SHP77 treated with DMSO at 0.1 percent for 48 hours (cell line): ENCODE data around the gene BCL3.
"Not testable (repeated sequence)": the region's sequence is repeated elsewhere in the genome, so short reads cannot be mapped to it uniquely, and the experiment has no call there.

Source experiments
- DNase-seq: peaks from one replicate; lab custom pipeline; 2025; lab: John Stamatoyannopoulos, UW

Gene BCL3

GRCh38 chr19:44757735-44758505 is 9.4 kb downstream of the BCL3 start:
- no peak for DNase-seq

GRCh38 chr19:44758596-44758995 is 10.1 kb downstream of the BCL3 start:
- DNase-seq: no peak

DNA sequence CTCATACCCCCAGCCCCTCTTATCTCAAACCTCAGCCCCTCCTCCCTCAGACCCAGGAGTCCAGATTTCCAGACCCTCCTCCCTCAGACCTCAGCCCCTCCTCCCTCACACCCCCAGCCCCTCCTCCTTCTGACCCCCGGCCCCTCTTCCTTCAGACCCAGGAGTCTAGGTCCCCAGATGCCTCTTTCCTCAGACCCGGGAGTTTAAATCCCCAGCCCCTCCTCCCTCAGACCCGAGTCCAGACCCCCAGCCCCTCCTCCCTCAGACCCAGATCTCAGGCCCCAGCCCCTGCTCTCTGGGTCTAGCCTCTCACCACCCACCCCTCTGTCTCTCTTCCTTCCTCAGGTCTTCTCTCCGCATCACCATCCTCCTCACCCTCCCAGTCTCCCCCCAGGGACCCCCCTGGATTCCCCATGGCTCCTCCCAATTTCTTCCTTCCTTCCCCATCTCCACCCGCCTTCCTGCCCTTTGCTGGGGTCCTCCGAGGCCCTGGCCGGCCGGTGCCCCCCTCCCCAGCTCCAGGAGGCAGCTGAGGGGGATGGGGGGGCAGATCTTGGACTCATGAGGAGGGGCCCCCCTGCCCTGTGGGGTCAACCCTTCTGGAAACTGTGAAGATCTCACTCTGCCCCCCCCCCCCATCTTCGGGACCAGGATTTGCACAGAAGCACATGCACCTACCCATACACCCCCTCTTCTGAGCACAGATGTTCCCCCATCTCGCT is 10.7 kb downstream of the BCL3 start:
- no peak for DNase-seq

- no peak for DNase-seq
Measured at GRCh38 chr19:44762038-44762437, 13.5 kb downstream of the BCL3 start.

GRCh38 chr19:44765033-44765948 is 16.8 kb downstream of the BCL3 start:
- no peak for DNase-seq

DNA sequence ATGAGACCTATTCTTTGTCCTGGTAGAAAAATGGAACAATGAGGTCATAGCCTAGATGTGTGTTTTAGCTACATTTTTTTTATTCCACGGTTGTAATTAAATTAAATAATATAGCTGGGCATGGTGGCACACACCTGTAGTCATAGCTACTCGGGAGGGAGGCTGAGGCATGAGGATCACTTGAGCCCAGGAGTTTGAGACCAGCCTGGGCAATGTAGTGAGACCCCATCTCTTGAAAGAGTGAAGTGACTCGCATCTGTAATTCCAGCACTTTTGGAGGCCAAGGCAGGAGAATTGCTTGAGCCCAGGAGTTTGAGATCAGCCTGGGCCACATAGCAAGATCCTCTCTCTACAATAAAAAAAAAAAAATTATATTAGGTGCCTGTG is 17.4 kb downstream of the BCL3 start:
- DNase-seq: no peak

DNA sequence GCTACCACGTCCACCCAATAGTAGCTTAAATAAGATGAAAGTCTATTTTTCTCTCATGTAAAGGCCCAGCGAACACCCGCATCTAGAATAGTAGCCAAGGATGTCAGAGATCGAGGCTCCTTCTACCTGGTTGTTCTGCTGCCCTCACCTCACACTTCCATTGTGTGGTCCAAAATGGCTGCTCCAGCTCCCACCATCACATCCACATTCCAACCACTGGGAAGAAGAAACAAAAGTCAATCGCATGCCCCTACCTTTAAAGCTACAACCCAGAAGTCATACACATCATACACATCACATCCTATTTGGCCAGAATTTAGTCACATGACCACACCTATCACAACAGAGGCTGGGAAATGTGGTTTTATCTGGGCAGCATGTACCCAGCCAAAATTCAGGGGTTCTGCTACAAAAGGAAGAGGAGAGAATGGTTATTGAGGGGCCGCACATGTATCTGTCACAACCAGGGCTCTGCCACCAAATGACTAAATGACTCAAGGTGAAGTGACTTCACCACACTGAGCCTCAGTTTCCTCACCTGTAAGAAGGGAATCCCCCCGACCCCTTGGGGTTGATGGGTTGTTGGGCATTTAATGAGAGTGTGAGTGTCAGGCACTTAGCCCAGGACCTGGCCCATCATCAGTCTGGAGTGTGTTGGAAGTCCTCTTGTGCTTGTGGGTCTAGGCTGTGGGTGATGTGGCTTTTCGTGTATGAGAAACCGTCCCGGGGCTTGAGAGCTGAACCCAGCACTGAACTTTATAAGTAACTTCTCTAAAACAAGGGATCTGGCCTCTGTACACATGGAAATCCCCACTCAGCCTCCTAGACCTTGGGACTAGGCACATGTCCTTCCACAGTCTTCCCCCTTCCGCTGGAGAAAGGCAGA is 19.0 kb downstream of the BCL3 start:
- no peak for DNase-seq

DNA sequence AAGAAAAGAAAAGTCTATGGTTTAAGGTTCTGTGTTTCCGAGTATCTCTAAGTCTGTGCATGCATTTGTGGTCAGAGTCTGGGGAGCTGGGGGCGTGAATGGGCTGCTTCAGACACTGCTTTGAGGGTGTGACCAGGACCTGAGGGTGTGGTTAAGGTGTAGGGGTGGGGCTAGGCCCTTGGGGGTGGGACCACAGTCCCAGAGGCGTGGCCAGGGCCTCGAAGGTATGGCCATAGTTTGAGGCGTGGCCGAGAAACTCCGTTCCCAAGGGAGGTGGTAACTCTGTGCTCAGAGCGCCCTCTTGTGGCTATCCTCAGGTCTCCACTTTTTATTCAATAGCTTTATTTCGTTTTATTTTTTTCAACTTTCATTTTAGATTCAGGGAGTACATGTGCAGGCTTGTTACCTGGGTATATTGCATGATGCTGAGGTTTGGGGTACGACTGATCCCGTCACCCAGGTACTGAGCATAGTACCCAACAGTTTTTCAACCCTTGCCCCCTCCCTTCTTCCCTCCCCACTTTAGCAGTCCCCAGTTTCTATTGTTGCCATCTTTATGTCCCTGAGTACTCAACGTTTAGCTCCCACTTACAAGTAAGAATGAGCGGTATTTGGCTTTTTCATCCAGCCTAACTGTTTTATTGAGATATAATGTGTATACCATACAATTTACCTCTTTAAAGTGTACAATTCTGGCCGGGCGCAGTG is 22.2 kb downstream of the BCL3 start:
- peak; percentile 83 for DNase-seq

DNA sequence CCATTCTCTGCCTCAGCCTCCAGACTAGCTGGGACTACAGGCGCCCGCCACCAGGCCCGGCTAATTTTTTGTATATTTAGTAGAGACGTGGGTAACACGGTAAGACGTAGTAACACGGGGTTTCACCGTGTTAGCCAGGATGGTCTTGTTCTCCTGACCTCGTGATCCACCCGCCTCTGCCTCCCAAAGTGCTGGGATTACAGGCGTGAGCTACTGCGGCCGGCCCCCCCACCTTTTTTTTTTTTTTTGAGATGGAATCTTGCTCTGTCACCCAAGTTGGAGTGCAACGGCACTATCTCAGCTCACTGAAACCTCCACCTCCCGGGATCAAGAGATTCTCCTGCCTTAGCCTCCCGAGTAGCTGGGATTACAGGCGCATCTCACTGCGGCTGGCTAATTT is 23.6 kb downstream of the BCL3 start:
- DNase-seq: not testable (repeated sequence)

GRCh38 chr19:44772959-44773358 is 24.5 kb downstream of the BCL3 start:
- no peak for DNase-seq

DNA sequence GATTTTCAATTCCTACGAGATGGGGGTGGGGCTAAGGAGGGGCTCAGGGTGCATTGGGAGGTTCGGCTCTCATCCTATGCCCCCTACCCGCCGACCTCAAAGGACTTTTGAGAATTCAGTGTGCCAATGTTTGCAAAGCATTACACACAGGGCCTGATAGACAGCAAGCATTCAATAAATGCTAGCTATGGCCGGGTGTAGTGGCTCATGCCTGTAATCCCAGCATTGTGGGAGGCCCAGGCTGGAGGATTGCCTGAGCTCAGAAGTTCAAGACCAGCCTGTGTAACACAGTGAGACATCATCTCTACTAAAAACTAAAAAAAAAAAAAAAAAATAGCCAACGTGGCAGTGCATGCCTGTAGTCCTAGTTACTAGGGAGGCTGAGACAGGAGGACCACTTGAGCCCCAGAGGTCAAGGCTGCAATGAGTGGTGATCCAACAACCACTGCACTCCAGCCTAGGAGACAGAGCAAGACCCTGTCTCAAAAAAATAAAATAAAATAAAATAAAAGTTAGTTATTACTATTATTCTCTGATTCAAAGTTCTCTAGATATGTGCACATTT is 27.2 kb downstream of the BCL3 start:
- DNase-seq: no peak

DNA sequence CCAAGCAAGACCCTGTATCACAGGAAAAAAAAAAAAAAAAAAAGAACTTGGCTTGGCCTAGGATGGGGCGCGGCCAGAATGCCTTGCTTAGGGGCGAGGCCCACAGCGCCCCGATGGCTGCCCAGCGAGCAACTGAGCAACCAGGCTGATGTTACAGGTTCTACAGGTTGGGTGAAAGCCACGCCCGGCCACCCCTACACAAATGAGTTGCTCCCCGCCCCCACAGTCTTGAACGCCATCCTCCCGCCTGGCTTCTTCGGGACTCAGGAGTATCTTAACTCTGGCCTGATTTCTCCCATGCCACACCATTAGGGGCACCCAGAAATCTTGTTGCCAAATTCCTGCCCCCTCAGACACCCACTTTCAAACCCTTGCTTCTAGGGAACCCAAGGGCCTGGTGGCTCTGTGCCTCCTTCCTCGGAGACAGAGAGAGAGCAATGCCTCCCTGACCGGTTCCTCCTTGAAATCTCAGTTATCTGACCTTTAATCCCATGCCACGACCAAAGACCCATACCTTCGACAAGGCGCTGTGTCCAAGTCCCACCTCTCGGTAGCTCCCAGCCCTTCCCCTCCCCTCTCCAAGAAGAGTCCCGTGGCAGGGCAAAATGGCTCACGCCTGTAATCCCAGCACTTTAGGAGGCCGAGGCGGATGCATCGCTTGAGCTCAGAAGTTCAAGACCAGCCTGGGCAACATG is 28.0 kb downstream of the BCL3 start:
- DNase-seq: no peak

- DNase-seq: no peak
Measured at GRCh38 chr19:44777715-44778347, 29.3 kb downstream of the BCL3 start, which contains the start of gene CBLC. Gene CBLC (plus strand): TSS chr19:44777890. CDS start chr19:44777932, 42 bp downstream.

DNA sequence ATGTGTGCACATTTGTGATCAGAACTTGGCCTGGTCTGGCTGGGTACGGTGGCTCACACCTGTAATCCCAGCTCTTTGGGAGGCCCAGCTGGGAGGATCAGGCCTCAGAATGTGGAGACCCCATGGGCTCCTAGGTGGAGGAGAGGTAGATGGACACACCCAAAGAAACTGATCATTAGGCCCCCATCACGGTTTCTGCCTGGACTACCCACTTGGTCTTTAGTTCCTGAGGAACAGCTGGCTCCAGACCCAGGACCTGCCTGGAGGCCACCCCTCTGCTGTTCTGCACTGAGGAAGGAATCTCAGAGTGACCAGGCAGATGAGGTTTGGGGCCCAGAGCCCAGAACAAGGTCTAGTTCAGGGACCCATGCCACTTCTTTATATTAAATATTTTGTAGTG is 30.6 kb downstream of the BCL3 start:
- no peak for DNase-seq

DNA sequence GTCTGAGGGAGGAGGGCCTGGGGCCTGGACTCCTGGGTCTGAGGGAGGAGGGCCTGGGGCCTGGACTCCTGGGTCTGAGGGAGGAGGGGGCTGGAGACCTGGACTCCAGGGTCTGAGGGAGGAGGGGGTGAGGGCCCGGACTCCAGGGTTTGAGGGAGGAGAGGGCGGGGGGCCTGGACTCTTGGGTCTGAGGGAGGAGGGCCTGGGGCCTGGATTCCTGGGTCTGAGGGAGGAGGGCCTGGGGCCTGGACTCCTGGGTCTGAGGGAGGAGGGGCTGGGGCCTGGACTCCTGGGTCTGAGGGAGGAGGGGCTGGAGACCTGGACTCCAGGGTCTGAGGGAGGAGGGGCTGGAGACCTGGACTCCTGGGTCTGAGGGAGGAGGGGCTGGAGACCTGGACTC is 33.2 kb downstream of the BCL3 start:
- not testable (repeated sequence) for DNase-seq

DNA sequence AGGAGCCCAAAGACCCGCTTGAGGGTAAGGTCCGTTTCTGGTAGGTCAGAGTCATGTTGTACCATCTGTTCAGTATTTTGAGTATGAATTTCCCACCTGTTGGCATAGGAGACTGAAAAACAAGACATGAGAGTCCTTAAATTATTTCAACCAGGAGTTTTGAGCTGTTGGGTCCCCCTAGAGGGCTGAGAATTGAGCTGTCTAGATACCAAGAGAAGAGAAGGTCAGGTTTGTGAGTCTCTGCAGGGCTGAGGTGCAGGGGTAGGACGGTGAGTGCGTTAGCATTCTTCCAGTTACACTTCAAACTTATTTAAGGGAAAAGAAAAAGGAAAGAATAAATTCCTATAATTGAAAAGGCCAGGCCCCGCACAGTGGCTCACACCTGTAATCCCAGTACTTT is 34.2 kb downstream of the BCL3 start:
- no peak for DNase-seq

- DNase-seq: no peak
Measured at GRCh38 chr19:44783545-44783944, 35.0 kb downstream of the BCL3 start.

- no peak for DNase-seq
Measured at GRCh38 chr19:44785271-44785670, 36.8 kb downstream of the BCL3 start.

DNA sequence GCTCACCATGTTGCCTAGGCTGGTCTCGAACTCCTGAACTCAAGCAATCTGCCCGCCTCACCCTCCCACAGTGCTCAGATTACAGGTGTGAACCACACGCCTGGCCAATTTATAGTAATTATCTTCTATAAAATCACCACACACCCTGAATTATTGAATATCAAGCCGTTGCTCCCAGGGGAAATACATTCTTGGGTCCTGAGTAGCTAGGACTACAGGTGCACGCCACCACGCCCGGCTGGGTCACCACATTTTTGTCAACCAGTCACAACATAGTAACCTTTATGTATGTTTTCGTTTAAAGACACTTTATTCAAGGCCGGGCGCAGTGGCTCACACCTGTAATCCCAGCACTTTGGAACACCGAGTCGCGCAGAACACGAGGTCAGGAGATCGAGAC is 37.5 kb downstream of the BCL3 start:
- no peak for DNase-seq
